GM12865 (cell line): ENCODE results near the gene EPHA3.

Experiments used
- DNase-seq: peaks from one replicate; pipeline ENCODE4 v3.0.0; 2010; ENCODE audit warnings: low read depth
- H3K4me3 ChIP-seq: 2 replicates; pipeline ENCODE4 v1.5.1; 2011; ENCODE audit warnings: mild to moderate bottlenecking, low read depth, low read length, control low read depth
- TF ChIP-seq, protein P1 (sequence below): IDR thresholded peaks from 2 replicates; pipeline ENCODE4 v1.5.1; 2011; ENCODE audit warnings: low read length, control low read depth, low read depth, inconsistent platforms; ENCODE audit not compliant: insufficient read depth; ENCODE audit errors: missing control alignments

EPHA3 gene

DNA sequence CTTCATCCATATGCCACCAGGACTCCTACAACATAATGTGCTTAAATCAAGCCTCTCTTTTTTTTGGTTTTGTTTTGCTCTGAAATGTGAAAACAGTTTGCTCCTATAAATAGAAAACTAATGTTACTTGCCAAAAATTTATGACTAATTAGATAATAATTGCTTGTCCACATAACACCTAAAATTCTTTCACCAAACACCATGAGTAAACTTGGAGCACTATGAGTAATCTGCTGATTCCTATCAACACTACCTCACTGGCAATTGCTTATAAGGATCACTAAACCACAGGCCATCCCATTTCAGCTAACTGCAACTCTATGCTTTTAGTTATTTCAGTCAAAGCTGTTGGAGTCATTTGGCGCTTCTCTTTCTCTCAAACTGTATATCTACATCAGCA, 252.7 kb downstream of the EPHA3 start:
- H3K4me3 ChIP-seq: no peak overlapping the region
- TF ChIP-seq, protein P1, sequence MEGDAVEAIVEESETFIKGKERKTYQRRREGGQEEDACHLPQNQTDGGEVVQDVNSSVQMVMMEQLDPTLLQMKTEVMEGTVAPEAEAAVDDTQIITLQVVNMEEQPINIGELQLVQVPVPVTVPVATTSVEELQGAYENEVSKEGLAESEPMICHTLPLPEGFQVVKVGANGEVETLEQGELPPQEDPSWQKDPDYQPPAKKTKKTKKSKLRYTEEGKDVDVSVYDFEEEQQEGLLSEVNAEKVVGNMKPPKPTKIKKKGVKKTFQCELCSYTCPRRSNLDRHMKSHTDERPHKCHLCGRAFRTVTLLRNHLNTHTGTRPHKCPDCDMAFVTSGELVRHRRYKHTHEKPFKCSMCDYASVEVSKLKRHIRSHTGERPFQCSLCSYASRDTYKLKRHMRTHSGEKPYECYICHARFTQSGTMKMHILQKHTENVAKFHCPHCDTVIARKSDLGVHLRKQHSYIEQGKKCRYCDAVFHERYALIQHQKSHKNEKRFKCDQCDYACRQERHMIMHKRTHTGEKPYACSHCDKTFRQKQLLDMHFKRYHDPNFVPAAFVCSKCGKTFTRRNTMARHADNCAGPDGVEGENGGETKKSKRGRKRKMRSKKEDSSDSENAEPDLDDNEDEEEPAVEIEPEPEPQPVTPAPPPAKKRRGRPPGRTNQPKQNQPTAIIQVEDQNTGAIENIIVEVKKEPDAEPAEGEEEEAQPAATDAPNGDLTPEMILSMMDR: no peak
- no peak for DNase-seq

DNA sequence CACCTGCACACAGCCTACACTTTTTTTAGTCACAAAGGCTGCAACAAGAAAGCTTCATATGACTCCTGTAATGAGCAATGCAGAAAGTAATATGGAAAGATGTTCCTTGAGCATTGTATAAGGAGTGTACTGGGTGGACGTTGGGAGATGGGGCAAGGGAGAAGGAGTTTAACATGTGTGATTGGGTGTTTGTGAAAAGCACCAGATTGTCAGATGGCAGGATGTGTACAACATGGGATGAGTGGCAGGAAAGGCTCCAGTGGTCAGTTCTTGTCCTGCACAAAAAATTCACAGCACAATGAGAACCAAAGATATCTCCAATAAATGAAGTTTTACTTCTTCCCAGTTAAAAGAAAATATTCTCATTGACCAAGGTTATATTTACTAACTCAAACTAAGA, 255.1 kb downstream of the EPHA3 start:
- no peak overlapping the region for H3K4me3 ChIP-seq
- TF ChIP-seq, protein P1: no peak
- no peak for DNase-seq

DNA sequence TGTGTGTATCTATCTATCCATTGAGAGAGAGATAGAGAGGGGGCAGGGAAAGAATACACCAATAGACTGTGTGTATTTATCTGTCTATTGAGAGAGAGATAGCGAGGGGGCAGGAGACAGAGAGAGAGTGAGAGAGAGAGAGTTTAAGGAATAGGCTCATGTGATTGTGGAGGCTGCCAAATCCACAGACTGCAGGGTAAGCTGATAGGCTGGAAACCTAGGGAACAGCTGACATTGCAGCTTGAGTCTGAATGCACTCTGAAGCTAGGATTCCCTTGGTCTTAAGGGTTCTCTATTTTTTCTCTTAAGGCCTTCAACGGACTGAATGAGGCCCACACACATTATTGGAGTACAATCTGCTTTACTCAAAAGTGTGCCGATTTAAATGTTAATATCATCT, 255.8 kb downstream of the EPHA3 start:
- TF ChIP-seq, protein P1: no peak
- no peak for DNase-seq
- H3K4me3 ChIP-seq: no peak overlapping the region

DNA sequence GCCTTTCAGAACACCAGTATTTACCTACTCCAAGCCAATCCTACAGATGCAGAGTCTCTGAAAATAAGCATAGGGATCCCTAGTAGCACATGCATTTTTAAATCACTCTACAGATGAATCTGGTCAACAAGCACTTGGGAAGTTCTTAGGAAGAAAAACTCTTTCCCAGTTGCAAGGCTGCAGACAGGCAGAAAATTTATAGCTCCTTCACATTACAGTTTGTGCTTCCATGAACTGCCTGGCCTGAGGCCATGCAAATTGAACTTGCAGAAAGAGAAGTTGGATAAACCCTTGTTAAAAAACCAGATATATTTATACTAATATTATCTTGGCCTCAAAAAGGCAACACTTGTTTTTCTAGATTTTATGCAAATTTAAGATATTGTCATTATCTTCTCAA, 256.9 kb downstream of the EPHA3 start:
- TF ChIP-seq, protein P1: no peak
- no peak overlapping the region for H3K4me3 ChIP-seq
- no peak for DNase-seq

DNA sequence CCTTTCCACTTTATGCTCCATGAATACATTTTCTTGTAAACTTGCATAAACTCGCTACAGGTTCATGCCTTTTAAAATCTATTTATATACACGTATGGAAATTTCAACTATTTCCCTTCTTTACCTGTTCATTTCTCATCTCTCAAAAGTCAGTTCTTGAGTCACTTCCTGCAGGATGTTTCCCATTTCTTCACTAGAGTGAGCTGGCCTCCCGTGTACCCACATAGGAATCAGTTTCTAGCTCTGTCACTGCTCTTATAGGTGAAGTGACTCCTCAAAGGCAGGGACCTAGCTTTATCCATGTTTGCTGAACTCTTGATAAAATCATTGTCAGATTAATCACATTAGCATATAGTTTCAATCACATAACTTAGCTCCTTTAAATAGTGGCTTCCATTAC, 259.7 kb downstream of the EPHA3 start:
- no peak overlapping the region for H3K4me3 ChIP-seq
- DNase-seq: no peak
- TF ChIP-seq, protein P1: no peak

DNA sequence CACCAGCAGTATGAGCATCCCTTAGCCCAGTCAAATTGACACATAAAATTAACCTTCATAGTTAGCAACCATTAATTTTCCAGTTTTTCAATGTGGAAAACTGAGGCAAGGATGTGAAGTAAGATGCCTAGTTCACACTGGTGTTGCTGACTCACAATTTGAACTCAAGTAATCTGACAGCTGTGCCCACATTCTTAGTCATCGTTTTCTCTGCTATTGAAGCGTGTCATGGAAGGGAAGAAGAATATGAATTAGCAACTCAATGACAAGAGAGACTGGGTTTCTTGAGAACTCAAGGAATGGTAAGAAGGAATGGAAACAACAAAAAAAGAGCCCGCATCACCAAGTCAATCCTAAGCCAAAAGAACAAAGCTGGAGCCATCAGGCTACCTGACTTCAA, 261.4 kb downstream of the EPHA3 start:
- TF ChIP-seq, protein P1: no peak
- DNase-seq: no peak

DNA sequence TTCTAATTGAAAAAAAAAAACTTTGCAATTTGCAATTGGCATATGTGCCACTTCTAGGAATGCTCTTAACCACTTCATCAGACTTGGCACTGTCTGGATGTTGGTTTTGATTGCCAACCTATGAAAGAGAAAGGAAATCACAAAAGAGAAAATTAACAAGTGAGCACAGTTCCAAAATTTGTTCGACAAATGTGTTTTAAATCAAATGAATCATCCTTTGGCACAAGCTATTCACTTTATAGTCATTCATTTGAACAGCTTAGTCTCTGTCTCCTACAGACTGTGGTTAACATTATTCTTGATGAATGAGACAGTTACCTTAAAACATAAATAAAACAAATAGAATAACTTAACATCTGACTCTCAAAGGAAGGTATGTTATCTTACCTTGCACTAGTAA, 265.0 kb downstream of the EPHA3 start:
- no peak for DNase-seq
- TF ChIP-seq, protein P1: no peak
- no peak overlapping the region for H3K4me3 ChIP-seq

More for the DNA sequence above, 261.4 kb downstream of the EPHA3 start:
- H3K4me3 ChIP-seq: no peak overlapping the region
